Measurements from ENCODE around the gene SLC15A1. TPM values are rescaled to one million over a fixed set of nuclear protein-coding genes. Genes with fewer than 3 reads are reported as not detected.

The SLC15A1 gene
- total RNA-seq, 5 donors from 2014 or later (not counting 1 experiment from before 2014, with no cell fraction given), result 0.10 to 0.18 TPM; not detected in 3

GRCh38 chr13:98706446-98707110, 45.9 kb downstream of the SLC15A1 start:
- ChIA-PET CTCF (no interaction called here), POLR2A (no interaction called here)
- no peaks in the 10 kb centered on the region for H3K36me3 Mint-ChIP-seq
- H3K27me3 Mint-ChIP-seq, result peaks cover 12 to 20% of the 10 kb centered on the region in 2 donors
- Histone ChIP-seq H3K36me3 (ENCODE audit: control insufficient read depth in 2 of 2, extremely low read depth in 1 of 2, insufficient read depth in 1 of 2, low read length in 1 of 2) (no peaks in the 10 kb centered on the region), H3K4me1 (ENCODE audit: control insufficient read depth in 1 of 2, extremely low read depth in 1 of 2, insufficient read depth in 2 of 2, low read length in 2 of 2) (no peaks in the 10 kb centered on the region), H3K27me3 (replicated peaks in 1 of 2; ENCODE audit: control insufficient read depth in 2 of 2, extremely low read depth in 1 of 2, insufficient read depth in 2 of 2, low read length in 1 of 2) (peaks cover 0 to 19% of the 10 kb centered on the region in 2 experiments), H3K27ac (ENCODE audit: low read length) (no peak overlapping the region), H3K9me3 (no peaks in the 10 kb centered on the region), H3K4me3 (ENCODE audit: control insufficient read depth in 1 of 2, extremely low read depth in 1 of 2, low read length in 1 of 2) (no peak overlapping the region)
- no peaks in the 10 kb centered on the region for H3K4me1 Mint-ChIP-seq
- DNase-seq (no peak), ATAC-seq (replicated peaks in 1 of 4) (no peak)
- no peak overlapping the region for H3K27ac Mint-ChIP-seq
- WGBS (ENCODE audit: insufficient coverage), result 77% methylated on average over 8 of the region's 12 CpGs
- no peaks in the 10 kb centered on the region for H3K9me3 Mint-ChIP-seq
- H3K4me3 Mint-ChIP-seq, result no peak overlapping the region

DNA sequence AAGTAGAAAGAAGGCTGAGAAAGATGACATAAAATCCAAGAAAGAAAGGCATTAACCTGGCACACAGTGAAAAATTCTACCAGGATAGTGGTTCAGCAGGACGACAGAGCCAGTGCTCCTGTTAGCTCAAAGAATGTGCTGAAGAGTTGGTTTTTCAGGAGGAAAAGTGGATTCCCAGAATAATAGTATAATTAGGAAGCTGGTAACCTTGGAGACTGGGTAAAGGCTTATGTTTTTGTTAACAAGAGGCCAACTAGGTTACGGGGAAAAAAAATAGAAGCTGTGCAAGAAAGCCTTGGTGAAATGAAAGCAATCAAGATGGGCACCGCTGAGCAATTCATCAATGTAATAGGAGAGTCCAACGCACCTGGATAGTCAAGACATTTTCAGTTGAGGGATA, 54.7 kb downstream of the SLC15A1 start:
- ChIA-PET POLR2A (no interaction called here), CTCF (no interaction called here)
- Histone ChIP-seq H3K9me3 (no peaks in the 10 kb centered on the region), H3K36me3 (ENCODE audit: control insufficient read depth in 2 of 2, extremely low read depth in 1 of 2, insufficient read depth in 1 of 2, low read length in 1 of 2) (no peaks in the 10 kb centered on the region), H3K4me3 (ENCODE audit: control insufficient read depth in 1 of 2, extremely low read depth in 1 of 2, low read length in 1 of 2) (no peak overlapping the region), H3K27me3 (replicated peaks in 1 of 2; ENCODE audit: control insufficient read depth in 2 of 2, extremely low read depth in 1 of 2, insufficient read depth in 2 of 2, low read length in 1 of 2) (peaks cover 0 to 12% of the 10 kb centered on the region in 2 experiments), H3K27ac (ENCODE audit: low read length) (no peak overlapping the region), H3K4me1 (ENCODE audit: control insufficient read depth in 1 of 2, extremely low read depth in 1 of 2, insufficient read depth in 2 of 2, low read length in 2 of 2) (no peaks in the 10 kb centered on the region)
- no peak for ATAC-seq (replicated peaks in 1 of 4)
- Mint-ChIP-seq H3K36me3 (no peaks in the 10 kb centered on the region), H3K4me3 (no peak overlapping the region), H3K27ac (no peak overlapping the region), H3K9me3 (no peaks in the 10 kb centered on the region), H3K27me3 (peaks cover 18 to 23% of the 10 kb centered on the region in 2 donors), H3K4me1 (no peaks in the 10 kb centered on the region)
- DNase-seq, result no peak
- 67% methylated on average over 1 of the region's 4 CpGs for WGBS (ENCODE audit: insufficient coverage)

- Mint-ChIP-seq H3K27me3 (peaks cover 14 to 16% of the 10 kb centered on the region in 2 donors), H3K27ac (no peak overlapping the region), H3K9me3 (no peaks in the 10 kb centered on the region), H3K36me3 (no peaks in the 10 kb centered on the region), H3K4me3 (no peak overlapping the region), H3K4me1 (no peaks in the 10 kb centered on the region)
- no peak for DNase-seq
- Histone ChIP-seq H3K27ac (ENCODE audit: low read length) (no peak overlapping the region), H3K4me1 (ENCODE audit: control insufficient read depth in 1 of 2, extremely low read depth in 1 of 2, insufficient read depth in 2 of 2, low read length in 2 of 2) (no peaks in the 10 kb centered on the region), H3K9me3 (no peaks in the 10 kb centered on the region), H3K27me3 (replicated peaks in 1 of 2; ENCODE audit: control insufficient read depth in 2 of 2, extremely low read depth in 1 of 2, insufficient read depth in 2 of 2, low read length in 1 of 2) (peaks cover 0 to 4% of the 10 kb centered on the region in 2 experiments), H3K4me3 (ENCODE audit: control insufficient read depth in 1 of 2, extremely low read depth in 1 of 2, low read length in 1 of 2) (no peak overlapping the region), H3K36me3 (ENCODE audit: control insufficient read depth in 2 of 2, extremely low read depth in 1 of 2, insufficient read depth in 1 of 2, low read length in 1 of 2) (no peaks in the 10 kb centered on the region)
- POLR2A ChIA-PET, result no interaction called here
- no peak for ATAC-seq (replicated peaks in 1 of 4)
- CTCF ChIA-PET, result no interaction called here
- WGBS (ENCODE audit: insufficient coverage), result no CpG with 5 or more reads among the region's 1 CpG
Observed at GRCh38 chr13:98693756-98694155, 58.7 kb downstream of the SLC15A1 start.

GRCh38 chr13:98691360-98691759, 61.1 kb downstream of the SLC15A1 start:
- H3K27me3 ChIP-seq (replicated peaks in 1 of 2; ENCODE audit: control insufficient read depth in 2 of 2, extremely low read depth in 1 of 2, insufficient read depth in 2 of 2, low read length in 1 of 2), result peaks cover 0 to under 1% of the 10 kb centered on the region in 2 experiments
- Mint-ChIP-seq H3K27ac (no peak overlapping the region), H3K27me3 (peaks cover 7 to 9% of the 10 kb centered on the region in 2 donors), H3K4me1 (no peaks in the 10 kb centered on the region), H3K9me3 (no peaks in the 10 kb centered on the region), H3K36me3 (no peaks in the 10 kb centered on the region), H3K4me3 (no peak overlapping the region)
- POLR2A ChIA-PET, result no interaction called here
- H3K36me3 ChIP-seq (ENCODE audit: control insufficient read depth in 2 of 2, extremely low read depth in 1 of 2, insufficient read depth in 1 of 2, low read length in 1 of 2), result no peaks in the 10 kb centered on the region
- H3K9me3 ChIP-seq, result no peaks in the 10 kb centered on the region
- DNase-seq (no peak), ATAC-seq (replicated peaks in 1 of 4) (no peak)
- no peaks in the 10 kb centered on the region for H3K4me1 ChIP-seq (ENCODE audit: control insufficient read depth in 1 of 2, extremely low read depth in 1 of 2, insufficient read depth in 2 of 2, low read length in 2 of 2)
- H3K27ac ChIP-seq (ENCODE audit: low read length), result no peak overlapping the region
- 50% methylated on average over 1 of the region's 4 CpGs for WGBS (ENCODE audit: insufficient coverage)
- H3K4me3 ChIP-seq (ENCODE audit: control insufficient read depth in 1 of 2, extremely low read depth in 1 of 2, low read length in 1 of 2), result no peak overlapping the region
- CTCF ChIA-PET, result no interaction called here

GRCh38 chr13:98690348-98691022, 62.0 kb downstream of the SLC15A1 start:
- Mint-ChIP-seq H3K27ac (no peak overlapping the region), H3K9me3 (no peaks in the 10 kb centered on the region), H3K36me3 (no peaks in the 10 kb centered on the region), H3K4me1 (no peaks in the 10 kb centered on the region), H3K4me3 (no peak overlapping the region), H3K27me3 (peaks cover 2% of the 10 kb centered on the region in 2 donors)
- ChIA-PET CTCF (interaction anchor here (0.5 to 1.0 kb wide), 2 partner anchors 11 to 245 kb away, joined by 3 read pairs; no protein-coding TSS in a partner anchor), POLR2A (no interaction called here)
- no peak for ATAC-seq (replicated peaks in 1 of 4)
- no peaks in the 10 kb centered on the region for H3K9me3 ChIP-seq
- no peak overlapping the region for H3K27ac ChIP-seq (ENCODE audit: low read length)
- DNase-seq, result no peak
- H3K27me3 ChIP-seq (replicated peaks in 1 of 2; ENCODE audit: control insufficient read depth in 2 of 2, extremely low read depth in 1 of 2, insufficient read depth in 2 of 2, low read length in 1 of 2), result peaks cover 0 to 5% of the 10 kb centered on the region in 2 experiments
- WGBS (ENCODE audit: insufficient coverage), result 86% methylated on average over 6 of the region's 15 CpGs
- H3K4me1 ChIP-seq (ENCODE audit: control insufficient read depth in 1 of 2, extremely low read depth in 1 of 2, insufficient read depth in 2 of 2, low read length in 2 of 2), result no peaks in the 10 kb centered on the region
- H3K36me3 ChIP-seq (ENCODE audit: control insufficient read depth in 2 of 2, extremely low read depth in 1 of 2, insufficient read depth in 1 of 2, low read length in 1 of 2), result no peaks in the 10 kb centered on the region
- H3K4me3 ChIP-seq (ENCODE audit: control insufficient read depth in 1 of 2, extremely low read depth in 1 of 2, low read length in 1 of 2), result no peak overlapping the region

GRCh38 chr13:98689347-98689968, 63.0 kb downstream of the SLC15A1 start:
- Histone ChIP-seq H3K36me3 (ENCODE audit: control insufficient read depth in 2 of 2, extremely low read depth in 1 of 2, insufficient read depth in 1 of 2, low read length in 1 of 2) (no peaks in the 10 kb centered on the region), H3K9me3 (no peaks in the 10 kb centered on the region), H3K27me3 (replicated peaks in 1 of 2; ENCODE audit: control insufficient read depth in 2 of 2, extremely low read depth in 1 of 2, insufficient read depth in 2 of 2, low read length in 1 of 2) (peaks cover 0 to 5% of the 10 kb centered on the region in 2 experiments), H3K4me3 (ENCODE audit: control insufficient read depth in 1 of 2, extremely low read depth in 1 of 2, low read length in 1 of 2) (no peak overlapping the region), H3K4me1 (ENCODE audit: control insufficient read depth in 1 of 2, extremely low read depth in 1 of 2, insufficient read depth in 2 of 2, low read length in 2 of 2) (no peaks in the 10 kb centered on the region), H3K27ac (ENCODE audit: low read length) (no peak overlapping the region)
- Mint-ChIP-seq H3K36me3 (no peaks in the 10 kb centered on the region), H3K4me3 (no peak overlapping the region), H3K9me3 (no peaks in the 10 kb centered on the region), H3K27me3 (peaks cover 8 to 10% of the 10 kb centered on the region in 2 donors), H3K27ac (no peak overlapping the region), H3K4me1 (no peaks in the 10 kb centered on the region)
- ChIA-PET CTCF (interaction anchor here in 1 of 2 donors (0.5 to 1.0 kb wide), 3 partner anchors 19 to 244 kb away, joined by 3 to 6 read pairs (median 3); no protein-coding TSS in a partner anchor), POLR2A (no interaction called here)
- no peak for DNase-seq
- 81% methylated on average over 3 of the region's 6 CpGs for WGBS (ENCODE audit: insufficient coverage)
- ATAC-seq (replicated peaks in 1 of 4), result no peak

Measured in T-cell (primary cell).